Effector memory CD8-positive, alpha-beta T cell (primary cell): ENCODE results near the gene SERPINE1.

Source experiments
- ATAC-seq: fragments of 150-1000 bp; cut with Tn5 transposase; replicated peaks from 2 replicates; pipeline ENCODE4 v1.10.0; 2021; ENCODE audit warnings: mild to moderate bottlenecking, moderate library complexity
- DNase-seq, 3 experiments: peaks; one replicate each; pipeline ENCODE4 v3.0.0; 2021
- H3K27ac Mint-ChIP-seq, 2 donors: one replicate each; pipeline ENCODE4 v1.8.0; 2022; ENCODE audit warnings: mild to moderate bottlenecking in 2 of 2, mixed read lengths in 2 of 2, moderate library complexity in 2 of 2
- H3K27me3 Mint-ChIP-seq, 2 donors: one replicate each; pipeline ENCODE4 v1.8.0; 2022; ENCODE audit warnings: mixed read lengths in 2 of 2
- H3K36me3 Mint-ChIP-seq: one replicate; pipeline ENCODE4 v1.8.0; 2022; ENCODE audit warnings: mild to moderate bottlenecking, moderate library complexity, mixed read lengths; ENCODE audit not compliant: insufficient read depth
- H3K4me1 Mint-ChIP-seq, 2 donors: one replicate each; pipeline ENCODE4 v1.8.0; 2022; ENCODE audit warnings: low read depth in 2 of 2, mixed read lengths in 2 of 2
- H3K4me3 Mint-ChIP-seq, 2 donors: one replicate each; pipeline ENCODE4 v1.8.0; 2022; ENCODE audit warnings: mild to moderate bottlenecking in 2 of 2, mixed read lengths in 2 of 2, moderate library complexity in 2 of 2
- H3K9me3 Mint-ChIP-seq, 2 donors: one replicate each; pipeline ENCODE4 v1.8.0; 2022; ENCODE audit warnings: mixed read lengths in 2 of 2

SERPINE1 gene

DNA sequence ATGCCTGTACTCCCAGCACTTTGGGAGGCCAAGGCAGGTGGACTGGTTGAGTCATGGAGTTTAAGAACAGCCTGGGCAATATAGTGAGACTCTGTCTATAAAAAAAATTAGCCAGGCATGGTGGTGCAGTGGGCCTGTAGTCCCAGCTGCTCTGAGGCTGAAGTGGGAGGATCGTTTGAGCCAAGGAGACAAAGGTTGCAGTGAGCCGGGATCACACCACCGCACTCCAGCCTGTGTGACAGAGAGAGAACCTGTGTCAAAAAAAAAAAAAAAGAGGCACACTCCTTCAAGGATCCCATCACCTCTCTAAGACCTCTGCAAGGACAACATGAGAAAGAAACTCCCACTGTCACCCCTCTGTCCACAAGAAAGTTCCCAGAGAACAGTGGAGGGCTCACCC lies 48.8 kb downstream of the SERPINE1 start:
- H3K4me1 Mint-ChIP-seq, result peaks cover 29 to 32% of the 10 kb centered on the region in 2 donors
- H3K9me3 Mint-ChIP-seq, result no peaks in the 10 kb centered on the region
- no peak overlapping the region for H3K27ac Mint-ChIP-seq
- DNase-seq (no peak), ATAC-seq (no peak)
- H3K27me3 Mint-ChIP-seq, result peaks cover 84 to 100% of the 10 kb centered on the region in 2 donors
- no peak overlapping the region for H3K4me3 Mint-ChIP-seq
- H3K36me3 Mint-ChIP-seq, result peaks cover 14% of the 10 kb centered on the region

DNA sequence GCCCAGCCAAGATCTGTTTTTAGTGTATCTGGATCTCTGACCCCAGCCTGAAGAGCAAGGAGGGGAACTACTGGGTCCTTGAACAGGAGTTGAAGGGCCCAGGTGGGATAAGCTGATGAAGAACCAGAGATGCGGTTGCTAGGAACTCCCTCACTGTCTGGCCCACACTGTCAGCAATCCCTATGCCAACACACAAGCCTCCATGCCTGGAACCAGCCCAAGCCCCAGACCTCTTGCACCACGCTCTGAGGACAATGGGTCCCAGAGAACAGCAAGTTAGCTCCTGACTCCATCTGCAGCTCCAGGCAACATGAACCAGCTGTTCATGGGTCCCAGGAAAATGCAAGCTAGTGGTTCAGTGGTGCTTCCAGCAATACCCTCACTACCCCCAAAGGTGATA lies 50.7 kb downstream of the SERPINE1 start:
- Mint-ChIP-seq H3K4me3 (no peak overlapping the region), H3K27ac (no peak overlapping the region), H3K4me1 (peaks cover 16 to 19% of the 10 kb centered on the region in 2 donors), H3K9me3 (no peaks in the 10 kb centered on the region), H3K27me3 (peaks cover 82 to 97% of the 10 kb centered on the region in 2 donors), H3K36me3 (peaks cover 8% of the 10 kb centered on the region)
- DNase-seq (no peak), ATAC-seq (no peak)

DNA sequence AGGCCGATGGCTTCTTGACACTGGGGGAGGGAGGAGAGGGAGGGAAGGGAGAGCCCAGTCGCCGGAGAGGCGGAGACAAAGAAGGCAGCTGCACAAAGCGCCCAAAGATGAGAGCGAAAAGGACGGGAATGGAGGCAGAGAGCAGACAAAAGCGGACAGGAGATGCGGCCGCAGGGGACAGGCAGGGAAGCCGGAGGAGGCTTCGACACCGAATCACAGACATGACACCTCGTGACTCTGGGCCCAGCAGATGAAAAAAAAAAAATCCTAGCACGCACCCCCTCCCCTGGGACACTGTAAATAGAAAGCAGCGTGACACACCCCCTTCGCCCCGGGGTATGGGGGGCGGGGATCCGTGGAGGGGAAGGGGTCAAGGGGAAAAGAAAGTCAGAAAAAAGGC lies 52.2 kb downstream of the SERPINE1 start:
- Mint-ChIP-seq H3K4me1 (peaks cover 9 to 11% of the 10 kb centered on the region in 2 donors), H3K36me3 (peaks cover 5% of the 10 kb centered on the region), H3K4me3 (peak overlapping the region; percentile 44 to 53), H3K27ac (no peak overlapping the region), H3K9me3 (no peaks in the 10 kb centered on the region), H3K27me3 (peaks cover 74 to 87% of the 10 kb centered on the region in 2 donors)
- ATAC-seq (no peak), DNase-seq (no peak)

DNA sequence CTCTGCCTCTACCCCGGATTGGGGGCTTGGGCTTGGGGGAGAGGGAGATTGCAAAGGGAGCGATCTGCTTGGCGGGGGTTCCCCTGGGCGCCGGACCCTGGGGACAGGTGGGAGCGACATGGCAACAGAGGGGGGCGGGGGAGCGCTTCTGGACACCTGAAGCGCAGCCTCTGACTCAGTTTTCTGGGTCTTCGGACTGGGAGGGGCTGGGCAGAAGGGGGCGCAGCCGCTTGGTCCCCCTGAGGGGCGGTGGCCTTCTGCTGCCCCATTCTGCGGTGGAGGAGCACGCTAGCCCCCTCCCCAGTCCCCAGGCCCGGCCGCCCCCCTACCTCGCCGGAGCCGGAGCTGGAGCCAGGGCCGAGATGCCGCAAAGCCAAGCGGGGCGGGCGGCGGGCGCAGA lies 52.8 kb downstream of the SERPINE1 start:
- Mint-ChIP-seq H3K27me3 (peaks cover 72 to 86% of the 10 kb centered on the region in 2 donors), H3K4me1 (peaks cover 5 to 8% of the 10 kb centered on the region in 2 donors)

DNA sequence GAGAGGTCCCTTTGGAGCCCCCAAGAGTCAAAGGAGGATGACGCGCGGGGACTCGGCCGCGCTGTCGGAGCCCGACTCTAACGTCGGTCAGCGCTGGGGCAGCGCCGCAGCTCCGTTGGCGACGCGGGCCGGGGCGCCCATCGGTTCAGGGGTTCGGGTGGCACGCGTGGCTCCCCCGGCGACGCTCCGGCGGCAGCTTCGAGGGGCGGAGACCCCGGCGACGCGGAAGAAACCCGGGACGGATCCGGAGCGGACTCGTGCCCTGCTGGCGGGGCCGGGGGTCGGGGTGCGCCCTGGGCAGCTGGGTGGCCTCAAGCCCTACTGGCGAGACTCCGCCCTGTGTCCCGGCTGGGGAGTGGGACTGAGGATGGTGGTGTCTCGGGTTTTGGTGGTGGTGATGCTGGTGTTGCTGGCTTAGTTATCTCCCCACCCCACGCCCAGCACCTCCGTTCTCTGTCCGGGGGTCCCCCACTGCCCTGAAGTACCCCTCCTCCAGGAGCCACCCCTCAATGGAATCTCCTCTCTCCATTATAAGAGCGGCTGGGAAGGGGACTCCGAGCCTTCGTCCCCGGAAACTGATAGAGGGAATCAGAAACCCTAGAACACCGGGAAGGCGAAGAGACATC lies 53.3 kb downstream of the SERPINE1 start, which contains the start of gene NAT16:
TSS of gene NAT16 (minus strand) at position 164 of the 626 bp plus-strand sequence. CDS start 5,486 bp downstream, outside the sequence.
- Mint-ChIP-seq H3K27ac (no peak within 1 kb of the TSS), H3K36me3 (peaks cover 3% of the 10 kb centered on the region), H3K9me3 (no peaks in the 10 kb centered on the region), H3K4me3 (peak within 1 kb of the TSS; percentile 44 to 53), H3K4me1 (peaks cover 5 to 8% of the 10 kb centered on the region in 2 donors), H3K27me3 (peaks cover 69 to 86% of the 10 kb centered on the region in 2 donors)
- DNase-seq (no peak), ATAC-seq (no peak)

More for the DNA sequence above, 52.8 kb downstream of the SERPINE1 start:
- ATAC-seq (no peak), DNase-seq (no peak)
- Mint-ChIP-seq H3K4me3 (peak overlapping the region in 1 of 2 donors; percentile 53), H3K27ac (no peak overlapping the region), H3K9me3 (no peaks in the 10 kb centered on the region), H3K36me3 (peaks cover 3% of the 10 kb centered on the region)

DNA sequence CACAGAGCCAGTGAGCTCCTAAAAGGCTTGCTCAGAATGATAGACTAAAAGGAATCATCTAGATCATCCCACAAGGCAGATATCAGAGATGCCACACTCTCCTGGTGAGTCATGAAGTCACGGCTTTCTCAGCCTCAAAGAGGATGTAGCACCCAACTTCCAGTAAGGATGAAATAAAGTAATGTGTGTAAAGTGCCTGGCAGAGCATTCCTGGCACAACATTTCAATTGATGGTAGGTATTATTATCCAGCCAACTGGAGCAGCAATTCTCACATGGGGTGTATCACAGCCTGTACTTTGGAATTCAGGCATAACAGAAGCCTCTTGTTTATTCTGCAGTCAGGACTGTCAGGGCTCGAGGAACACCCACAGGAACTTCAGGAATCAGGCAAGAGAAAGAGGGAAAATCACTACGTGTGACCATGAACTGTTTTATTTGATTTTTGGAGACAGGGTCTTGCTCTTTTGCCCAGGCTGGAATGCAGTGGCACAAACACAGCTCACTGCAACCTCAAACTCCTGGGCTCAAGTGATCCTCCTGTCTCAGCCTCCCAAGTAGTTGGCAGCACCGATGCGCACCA lies 58.4 kb downstream of the SERPINE1 start:
- no peak for DNase-seq
- Mint-ChIP-seq H3K4me3 (no peak overlapping the region), H3K27ac (no peak overlapping the region), H3K36me3 (peaks cover 3% of the 10 kb centered on the region), H3K4me1 (peaks cover 0 to 6% of the 10 kb centered on the region in 2 donors), H3K27me3 (peaks cover 31 to 55% of the 10 kb centered on the region in 2 donors), H3K9me3 (no peaks in the 10 kb centered on the region)
- ATAC-seq, result no peak

DNA sequence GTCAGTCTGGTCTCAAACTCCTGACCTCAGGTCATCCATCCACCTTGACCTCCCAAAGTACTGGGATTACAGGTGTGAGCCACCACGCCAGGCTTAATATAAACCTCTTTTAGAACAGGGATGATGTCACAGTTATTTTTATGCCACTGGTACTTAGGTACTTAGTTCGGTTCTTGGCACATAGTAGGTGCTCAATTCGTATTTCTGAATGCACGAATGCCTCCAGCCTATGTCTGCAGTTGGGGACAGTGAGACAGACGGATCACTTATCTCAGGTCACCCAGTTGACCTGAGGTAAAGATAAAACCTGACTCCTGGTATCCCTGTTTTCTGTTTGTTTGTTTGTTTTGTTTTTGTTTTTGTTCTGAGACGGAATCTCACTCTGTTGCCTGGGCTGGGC lies 59.3 kb downstream of the SERPINE1 start:
- ATAC-seq (no peak), DNase-seq (no peak)
- peaks cover 25 to 46% of the 10 kb centered on the region in 2 donors for H3K27me3 Mint-ChIP-seq
- no peaks in the 10 kb centered on the region for H3K9me3 Mint-ChIP-seq
- H3K4me3 Mint-ChIP-seq, result no peak overlapping the region
- H3K4me1 Mint-ChIP-seq, result peaks cover 0 to 2% of the 10 kb centered on the region in 2 donors
- no peak overlapping the region for H3K27ac Mint-ChIP-seq
- H3K36me3 Mint-ChIP-seq, result peaks cover 3% of the 10 kb centered on the region

DNA sequence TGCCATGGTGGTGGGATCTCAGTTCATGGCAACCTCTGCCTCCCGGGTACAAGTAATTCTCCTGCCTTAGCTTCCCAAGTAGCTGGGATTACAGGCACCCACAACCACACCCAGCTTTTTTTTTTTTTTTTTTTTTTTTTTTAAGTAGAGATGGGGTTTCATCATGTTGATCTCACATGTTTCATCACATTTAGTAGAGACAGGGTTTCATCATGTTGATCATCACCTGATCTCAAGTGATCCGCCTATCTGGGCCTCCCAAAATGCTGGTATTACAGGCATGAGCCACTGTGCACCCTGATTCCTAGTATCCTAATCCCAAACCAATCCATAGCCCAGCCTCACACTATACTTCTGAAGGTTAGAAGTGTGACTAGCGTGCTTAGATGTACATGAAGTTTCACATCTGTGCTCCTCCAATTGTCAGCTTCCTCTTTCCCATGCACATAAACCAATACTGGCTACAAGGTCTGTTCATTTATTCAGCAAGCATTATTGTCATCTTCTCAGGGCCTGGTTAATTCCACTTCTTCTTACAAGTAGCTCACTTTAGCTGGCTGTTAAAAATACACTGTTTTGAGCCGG lies 60.0 kb downstream of the SERPINE1 start:
- Mint-ChIP-seq H3K4me3 (no peak overlapping the region), H3K4me1 (peaks cover 0 to 2% of the 10 kb centered on the region in 2 donors), H3K27me3 (peaks cover 22 to 42% of the 10 kb centered on the region in 2 donors), H3K27ac (no peak overlapping the region), H3K9me3 (no peaks in the 10 kb centered on the region), H3K36me3 (peaks cover 3% of the 10 kb centered on the region)
- DNase-seq, result no peak
- no peak for ATAC-seq
